Globus pallidus (tissue), 1 donor: Measurements from ENCODE around the gene HOMER2.
"Not testable (repeated sequence)": the region's sequence is repeated elsewhere in the genome, so short reads cannot be mapped to it uniquely, and the experiment has no call there.

Source experiments
- DNase-seq: peaks from one replicate; pipeline ENCODE4 v3.0.0-alpha.2; 2015; ENCODE audit warnings: low spot score

The HOMER2 gene

GRCh38 chr15:82831894-82832600 lies 120.5 kb downstream of the HOMER2 start:
- DNase-seq, result no peak

- no peak for DNase-seq
Observed at GRCh38 chr15:82830427-82831173, 121.9 kb downstream of the HOMER2 start.

GRCh38 chr15:82829234-82829633 lies 123.3 kb downstream of the HOMER2 start:
- no peak for DNase-seq

GRCh38 chr15:82828075-82828474 lies 124.4 kb downstream of the HOMER2 start:
- DNase-seq, result no peak

- no peak for DNase-seq
Observed at GRCh38 chr15:82823049-82823448, 129.5 kb downstream of the HOMER2 start.

- DNase-seq, result not testable (repeated sequence)
Observed at GRCh38 chr15:82821851-82822250, 130.7 kb downstream of the HOMER2 start.

GRCh38 chr15:82821396-82821795 lies 131.1 kb downstream of the HOMER2 start:
- DNase-seq, result not testable (repeated sequence)

- no peak for DNase-seq
Observed at GRCh38 chr15:82820128-82820527, 132.4 kb downstream of the HOMER2 start.

- no peak for DNase-seq
Observed at GRCh38 chr15:82812994-82813393, 139.5 kb downstream of the HOMER2 start.

- peak; percentile 2 for DNase-seq
Observed at GRCh38 chr15:82810890-82811426, 141.6 kb downstream of the HOMER2 start.

- DNase-seq, result peak; percentile 20
Observed at GRCh38 chr15:82810061-82810889, 142.2 kb downstream of the HOMER2 start.

- DNase-seq, result peak; percentile 99
Observed at GRCh38 chr15:82809308-82810060, 143.0 kb downstream of the HOMER2 start, which contains the start of gene WHAMM. Gene WHAMM, plus strand, starts transcription at chr15:82809628. Its CDS starts 99 bp downstream, at chr15:82809727.

- no peak for DNase-seq
Observed at GRCh38 chr15:82808634-82809041, 143.9 kb downstream of the HOMER2 start.

GRCh38 chr15:82807920-82808633 lies 144.4 kb downstream of the HOMER2 start:
- DNase-seq, result no peak

GRCh38 chr15:82805994-82806406 lies 146.5 kb downstream of the HOMER2 start, which contains the start of gene FSD2:
Gene FSD2, minus strand, starts transcription at chr15:82806069. Its CDS starts 18,679 bp downstream, at chr15:82787390.
- peak; percentile 17 for DNase-seq

GRCh38 chr15:82804575-82804949 lies 148.0 kb downstream of the HOMER2 start:
- no peak for DNase-seq

GRCh38 chr15:82803793-82804574 lies 148.5 kb downstream of the HOMER2 start:
- DNase-seq, result no peak

- no peak for DNase-seq
Observed at GRCh38 chr15:82802497-82802896, 150.0 kb downstream of the HOMER2 start.

- DNase-seq, result no peak
Observed at GRCh38 chr15:82799183-82799841, 153.2 kb downstream of the HOMER2 start.
